GOT3 (cell line): ENCODE results near the gene C2orf76.
A peak's percentile ranks its signal among the peaks of the same experiment; 100 is the strongest.
"Not testable (repeated sequence)": the region's sequence is repeated elsewhere in the genome, so short reads cannot be mapped to it uniquely, and the experiment has no call there.

ENCODE experiments used
- DNase-seq: peaks from one replicate; lab custom pipeline; 2025; ENCODE audit warnings: mixed read lengths; lab: John Stamatoyannopoulos, UW

Gene C2orf76

DNA sequence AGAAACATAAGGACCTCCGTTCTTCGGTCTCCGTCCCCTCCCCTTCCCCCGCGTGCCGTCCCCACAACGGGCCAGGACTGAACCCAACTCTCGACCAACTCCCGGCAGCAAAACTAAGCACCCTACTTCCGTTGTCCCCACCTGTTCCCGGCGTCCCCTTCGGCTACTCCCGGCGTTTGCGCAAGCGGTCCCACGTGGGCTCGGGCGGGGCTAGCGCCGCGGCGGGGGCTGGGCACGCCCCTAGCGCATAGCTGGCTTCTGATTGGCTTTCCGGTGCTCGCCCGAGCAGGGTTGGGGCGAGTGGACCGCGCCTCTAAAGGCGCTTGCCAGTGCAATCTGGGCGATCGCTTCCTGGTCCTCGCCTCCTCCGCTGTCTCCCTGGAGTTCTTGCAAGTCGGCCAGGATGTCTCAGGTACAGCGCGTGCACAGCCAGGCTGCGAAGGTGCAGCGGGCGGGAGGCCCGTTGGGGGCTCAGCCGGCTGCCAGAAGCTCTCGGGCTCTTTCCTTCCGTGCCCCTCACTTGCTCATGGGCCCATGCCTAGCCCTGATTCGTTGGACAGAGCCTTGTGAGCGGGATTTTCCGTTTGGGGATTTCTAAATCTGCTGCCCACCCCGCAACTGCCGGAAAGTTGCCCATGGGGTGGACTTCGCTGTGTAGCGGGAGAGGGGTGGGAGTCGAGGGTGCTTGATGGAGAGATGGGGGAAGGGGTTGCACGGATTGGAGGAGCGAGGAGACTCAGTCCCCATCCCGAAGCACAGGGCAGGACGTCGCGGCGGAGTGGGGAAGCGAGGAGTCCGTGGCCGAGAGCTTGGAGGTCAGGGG is at the start of gene C2orf76, which contains the start of gene DBI:
Gene C2orf76 (minus strand): TSS at position 186 of the 823 bp plus-strand sequence. CDS start 26,875 bp downstream, outside the sequence.
Gene DBI (plus strand): TSS at position 329 of the 823 bp plus-strand sequence. CDS start 75 bp downstream, at position 404.
- peak; percentile 83 for DNase-seq

DNA sequence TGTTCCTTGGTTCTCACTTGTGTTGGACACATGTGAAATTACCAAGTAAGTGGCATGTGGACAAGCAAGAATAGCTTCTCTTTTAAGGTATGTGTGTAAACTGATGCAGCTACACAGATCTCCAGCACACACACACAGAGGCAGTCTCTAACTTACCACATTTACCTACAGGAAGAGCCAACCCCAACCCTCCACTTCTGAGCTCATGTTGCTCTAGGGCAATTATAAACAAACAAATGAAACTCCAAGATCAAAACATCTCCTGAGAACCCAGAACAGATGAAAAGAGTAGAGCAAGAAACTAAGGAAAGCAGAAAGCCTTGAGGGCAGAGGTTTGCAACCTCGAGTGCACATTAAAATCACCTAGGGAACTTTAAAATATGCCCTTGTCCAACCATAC is 49.0 kb upstream of the C2orf76 start:
- DNase-seq: no peak

DNA sequence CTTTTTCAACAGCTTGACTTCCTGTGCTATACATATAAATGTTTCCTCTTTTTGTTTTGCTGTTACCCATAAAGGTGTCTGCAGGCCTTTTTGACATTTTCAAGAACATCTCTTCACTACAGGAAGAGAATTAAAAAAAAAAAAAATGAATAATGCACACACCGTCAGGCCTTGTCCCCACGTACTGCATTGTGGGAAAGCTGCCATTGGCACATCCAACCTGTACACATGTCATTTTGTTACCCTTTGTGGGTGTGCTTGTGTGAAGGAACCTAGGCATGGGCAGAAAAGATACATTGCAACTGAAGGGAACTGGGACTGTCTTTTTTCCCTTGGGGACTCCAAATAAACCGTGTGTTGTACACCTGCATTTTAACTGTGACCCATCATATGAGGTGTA is 48.3 kb upstream of the C2orf76 start:
- DNase-seq: no peak

DNA sequence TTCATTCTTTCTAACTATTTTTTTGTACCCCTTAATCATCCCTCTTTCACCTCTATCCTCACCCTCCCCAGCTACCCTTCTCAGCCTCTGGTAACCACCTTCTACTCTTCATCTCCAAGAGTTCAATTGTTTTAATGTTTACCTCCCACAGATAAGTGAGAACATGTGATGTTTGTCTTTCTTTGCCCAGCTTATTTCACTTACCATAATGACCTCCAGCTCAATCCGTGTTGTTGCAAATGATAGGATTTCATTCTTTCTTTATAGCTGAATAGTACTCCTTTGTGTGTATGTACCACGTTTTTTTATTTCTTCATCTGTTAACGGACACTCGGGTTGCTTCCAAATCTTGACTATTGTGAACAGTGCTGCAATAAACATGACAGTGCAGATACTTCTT is 42.9 kb upstream of the C2orf76 start:
- DNase-seq: no peak

DNA sequence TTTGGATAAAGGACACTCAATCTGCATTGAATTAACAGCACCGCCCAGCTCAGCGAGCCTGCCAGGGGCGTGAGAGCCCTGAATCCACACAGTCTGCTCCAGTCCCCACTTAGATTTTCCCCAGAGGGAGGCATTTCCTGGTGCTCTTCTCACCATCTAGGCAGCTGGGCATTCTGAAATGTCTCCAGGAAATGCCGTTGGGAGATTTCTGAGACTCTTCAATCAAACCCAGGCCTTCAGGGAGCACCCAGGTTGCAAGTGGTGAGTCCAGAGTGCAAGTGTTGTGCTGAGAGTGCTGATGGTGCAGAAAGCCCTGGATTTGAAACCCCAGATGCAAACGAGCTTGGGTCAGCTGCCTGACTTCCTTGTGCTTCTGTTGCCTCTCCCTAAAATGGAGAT is 41.6 kb upstream of the C2orf76 start:
- DNase-seq: no peak

DNA sequence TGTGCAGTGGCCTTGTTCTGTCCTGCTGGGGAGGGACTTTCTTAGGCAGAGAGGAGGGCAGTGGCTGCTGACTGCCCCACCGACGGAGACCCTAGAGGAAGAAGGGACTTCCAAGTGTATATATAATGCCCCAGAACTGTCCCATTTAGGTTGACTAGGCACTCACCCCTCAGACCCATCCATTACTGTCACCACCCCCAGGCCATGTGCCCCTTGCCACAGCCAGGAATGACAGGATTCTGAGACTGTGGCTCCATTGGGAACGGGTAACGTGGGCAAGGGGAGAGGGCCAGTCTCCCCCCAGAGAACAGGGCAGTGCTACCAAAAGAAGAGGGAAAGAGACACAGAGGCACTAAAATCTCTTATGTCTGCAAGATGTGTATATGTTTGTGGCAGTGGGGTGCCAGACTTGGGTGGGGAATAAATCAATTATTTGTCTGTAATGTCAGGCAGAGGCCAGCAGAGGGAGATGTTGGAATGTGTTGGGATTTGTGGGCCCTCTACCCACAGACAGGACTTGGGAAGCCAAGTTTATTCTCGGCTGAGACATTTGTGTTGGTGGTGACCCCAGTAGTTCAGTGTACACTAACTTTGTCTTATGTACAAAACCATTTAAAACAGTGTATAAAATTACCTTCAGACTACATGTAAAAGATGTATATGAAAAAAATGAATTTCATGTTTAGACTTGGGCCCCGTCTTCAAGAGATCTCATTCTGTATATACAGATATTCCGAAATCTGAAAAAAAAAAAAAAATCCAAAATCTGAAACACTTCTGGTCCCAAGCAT is 41.0 kb upstream of the C2orf76 start:
- DNase-seq: peak; percentile 8

DNA sequence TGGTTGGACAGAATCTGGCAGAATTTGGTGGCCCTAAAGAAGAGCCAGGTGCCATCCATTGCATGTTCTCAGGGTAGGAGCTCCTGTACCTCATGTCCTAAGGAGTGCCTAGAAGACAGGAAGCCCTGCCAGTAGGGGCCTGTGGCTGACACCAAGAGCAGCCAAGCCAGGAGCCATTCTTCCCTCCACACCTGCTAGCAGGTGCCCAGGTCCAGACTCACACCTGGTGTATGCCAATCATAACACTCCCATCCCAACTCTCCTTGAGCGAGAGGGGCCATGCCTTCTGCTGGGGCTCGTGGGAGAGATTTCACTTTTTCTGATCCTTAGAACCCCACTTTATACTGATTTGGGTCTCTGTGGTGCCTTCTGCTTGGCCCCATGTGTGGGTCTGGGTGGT is 38.5 kb upstream of the C2orf76 start:
- DNase-seq: no peak

DNA sequence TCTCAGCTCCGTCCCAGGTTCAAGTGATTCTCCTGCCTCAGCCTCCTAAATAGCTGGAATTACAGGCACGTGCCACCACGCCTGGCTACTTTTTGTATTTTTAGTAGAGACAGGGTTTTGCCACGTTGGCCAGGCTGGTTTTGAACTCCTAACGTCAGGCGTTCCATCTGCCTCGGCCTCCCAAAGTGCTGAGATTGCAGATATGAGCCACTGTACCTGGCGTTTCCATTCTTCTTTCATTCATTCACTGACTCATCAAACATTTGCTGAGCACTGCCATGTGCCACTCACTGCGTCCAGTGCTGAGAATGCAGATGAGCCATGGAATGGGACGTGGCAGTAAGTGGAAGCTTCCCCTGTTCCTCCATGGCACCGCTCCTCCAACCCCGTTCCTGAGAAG is 37.0 kb upstream of the C2orf76 start:
- not testable (repeated sequence) for DNase-seq

DNA sequence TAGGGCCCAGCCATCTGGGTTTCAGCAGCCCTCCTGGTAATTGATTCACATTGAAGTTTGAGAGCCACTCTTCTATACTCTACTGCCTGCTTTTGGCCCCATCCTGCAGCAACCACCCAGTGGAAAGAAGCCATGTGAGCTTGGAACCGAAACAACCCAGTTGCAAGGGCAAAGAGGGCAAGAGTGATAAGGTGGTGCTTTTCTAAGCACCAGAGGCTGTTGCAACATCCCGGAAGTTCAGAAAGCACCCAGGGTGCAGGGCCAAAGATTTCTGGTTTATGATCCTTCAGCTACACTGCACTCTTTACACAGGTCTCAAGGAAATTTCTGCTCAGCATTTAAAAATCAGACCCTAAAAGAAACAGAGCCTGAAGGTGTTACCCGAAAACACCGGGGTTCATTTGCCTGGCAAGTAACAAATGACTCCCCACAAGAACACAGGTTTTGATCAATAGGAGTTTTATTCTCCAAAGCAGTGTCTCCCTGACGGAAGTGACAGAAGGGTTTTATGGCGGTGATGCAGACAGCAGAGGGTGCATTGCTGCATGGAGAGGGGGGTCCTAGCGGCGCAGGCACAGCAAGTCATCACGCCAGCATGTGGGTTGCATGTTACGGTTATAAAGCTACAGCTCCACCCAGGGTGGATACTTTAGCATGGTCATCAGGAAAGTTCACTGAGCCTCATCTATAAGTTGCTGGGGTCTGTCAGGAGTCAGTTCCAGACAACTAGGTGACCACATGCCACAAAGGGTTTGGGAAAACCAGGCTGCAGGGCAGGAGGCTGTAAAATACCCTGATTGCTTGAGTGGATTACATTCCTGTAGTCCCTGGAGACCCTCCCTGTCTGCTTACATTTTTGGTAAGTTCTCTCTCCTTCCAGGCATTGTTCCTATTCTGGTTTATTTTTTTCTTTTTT is 36.3 kb upstream of the C2orf76 start:
- DNase-seq: no peak

DNA sequence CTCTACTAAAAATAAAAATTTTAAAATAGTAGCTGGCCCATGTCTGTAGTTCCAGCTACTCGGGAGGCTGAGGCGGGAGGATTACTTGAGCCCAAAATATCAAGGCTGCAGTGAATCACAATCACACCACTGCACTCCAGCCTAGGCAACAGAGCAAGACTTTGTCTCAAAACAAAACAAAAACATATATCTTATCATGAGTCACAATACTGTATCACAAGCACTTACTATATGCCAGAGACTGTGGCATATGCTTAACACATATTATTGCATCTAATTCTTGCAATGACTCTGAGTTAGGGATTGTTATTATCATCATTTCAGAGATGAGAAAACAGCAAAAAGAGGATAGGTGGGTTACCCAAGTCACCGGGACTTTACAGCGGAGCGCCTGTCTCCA is 35.5 kb upstream of the C2orf76 start:
- no peak for DNase-seq

DNA sequence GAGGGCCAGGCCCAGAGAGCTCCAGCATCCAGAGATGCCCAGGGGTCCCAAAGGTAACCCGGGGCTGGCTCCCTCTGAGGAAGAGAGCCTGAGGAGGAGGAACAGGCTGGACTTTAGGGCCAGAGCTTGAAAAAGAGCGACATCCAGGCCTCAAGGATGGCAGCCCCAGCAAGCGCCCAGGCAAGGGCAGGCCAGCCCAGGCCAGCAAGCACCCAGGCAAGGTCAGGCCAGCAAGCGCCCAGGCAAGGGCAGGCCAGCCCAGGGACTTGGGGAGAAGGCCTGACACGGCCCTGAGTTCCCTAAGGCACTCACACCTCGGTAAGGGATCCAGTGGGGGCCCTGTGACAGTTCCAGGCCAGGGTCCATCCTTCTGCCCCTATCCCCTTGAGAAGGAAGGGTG is 30.6 kb upstream of the C2orf76 start:
- DNase-seq: no peak

DNA sequence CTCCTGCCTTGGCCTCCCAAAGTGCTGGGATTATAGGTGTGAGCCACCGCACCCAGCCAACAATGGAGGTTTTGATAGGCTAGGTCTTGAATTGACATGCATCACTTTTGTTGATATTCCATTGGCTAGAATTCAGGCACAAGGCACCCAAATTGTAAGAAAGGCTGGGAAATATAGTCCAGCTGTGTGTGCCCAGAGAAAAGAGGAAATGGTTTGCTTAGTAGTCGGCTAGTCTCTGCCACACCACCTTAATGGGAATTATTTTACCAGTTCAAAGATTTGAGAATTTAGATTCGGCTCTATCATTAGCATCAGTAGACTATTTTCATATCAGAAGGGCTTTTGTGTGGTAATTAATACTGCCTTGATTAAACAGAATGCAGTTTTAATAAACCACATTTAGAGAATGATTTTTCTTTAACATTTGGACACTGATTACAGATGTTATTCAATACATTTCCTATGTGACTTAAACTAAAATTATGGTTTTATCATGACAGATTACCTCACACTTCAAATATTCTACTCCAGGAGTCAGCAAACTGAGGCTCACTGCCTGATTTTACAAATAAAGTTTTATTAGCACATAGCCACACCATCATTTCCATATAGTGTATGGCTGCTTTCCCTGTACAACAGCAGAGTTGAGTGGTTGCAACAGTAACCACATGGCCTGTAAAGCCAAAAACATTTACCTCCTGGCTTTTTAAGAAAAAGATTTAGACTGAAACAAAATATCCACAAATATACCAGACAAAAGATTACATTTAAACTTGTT is 27.5 kb upstream of the C2orf76 start:
- no peak for DNase-seq

DNA sequence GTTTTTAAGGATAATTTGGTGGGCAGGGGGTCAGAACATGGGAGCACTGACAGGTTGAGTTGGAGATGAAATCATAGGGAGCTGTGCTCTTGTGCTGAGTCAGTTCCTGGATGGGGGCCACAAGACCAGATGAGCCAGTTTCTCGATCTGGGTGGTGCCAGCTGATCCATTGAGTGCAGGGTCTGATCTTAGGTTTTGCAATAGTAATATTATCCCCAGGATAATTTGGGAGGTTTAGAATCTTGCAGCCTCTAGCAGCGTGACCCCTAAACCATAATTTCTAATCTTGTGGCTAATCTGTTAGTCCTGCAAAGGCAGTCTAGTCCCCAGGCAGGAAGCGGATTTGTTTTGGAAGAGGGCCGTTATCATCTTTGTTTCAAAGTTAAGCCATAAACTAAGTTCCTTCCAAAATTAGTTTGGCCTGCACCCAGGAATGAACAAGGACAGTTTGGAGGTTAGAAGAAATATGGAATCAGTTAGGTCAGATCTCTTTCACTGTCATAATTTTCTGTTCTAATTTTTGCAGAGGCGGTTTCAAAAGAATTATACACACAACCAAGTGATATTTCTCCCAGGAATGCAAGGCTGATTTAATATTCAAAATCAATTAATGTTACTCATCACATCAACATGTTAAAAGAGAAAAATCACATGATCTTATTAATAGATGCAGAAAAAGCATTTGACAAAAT is 23.1 kb upstream of the C2orf76 start:
- no peak for DNase-seq

DNA sequence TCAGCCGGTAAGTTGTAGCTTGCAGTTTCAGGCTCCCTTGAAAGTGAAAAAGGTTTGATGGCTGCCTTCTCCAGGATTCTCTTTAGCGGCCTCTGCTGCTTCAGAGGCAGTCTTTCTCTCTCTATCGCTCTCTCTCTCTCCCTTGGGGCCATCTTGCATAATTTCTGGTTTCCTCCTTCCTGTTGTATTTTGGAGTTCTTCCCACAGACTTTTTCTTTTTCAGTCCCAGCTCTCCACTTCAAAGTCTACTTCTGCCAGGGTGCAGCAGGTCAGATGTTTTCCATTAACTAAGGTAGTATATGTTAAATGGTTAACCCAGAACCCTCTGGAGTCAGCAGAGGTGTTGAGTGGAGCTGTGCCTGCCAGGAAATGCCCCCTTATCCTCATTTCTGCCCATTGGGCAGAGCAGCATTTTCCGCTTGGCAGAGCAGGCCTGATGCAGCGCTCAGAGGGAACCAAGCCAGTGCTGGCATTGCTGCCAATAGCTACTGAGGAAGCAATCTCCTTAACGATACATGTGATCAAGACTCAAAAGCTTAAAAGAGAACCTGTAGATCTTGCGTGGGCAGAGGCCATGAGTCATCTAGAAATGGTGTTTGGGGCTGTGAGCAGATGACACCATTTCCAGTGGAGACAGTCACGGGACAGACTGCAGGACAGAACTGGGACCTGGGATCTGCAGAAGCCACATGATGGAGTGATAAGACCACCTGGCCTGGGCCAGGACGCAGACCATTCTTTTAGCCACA is 20.9 kb upstream of the C2orf76 start:
- peak; percentile 40 for DNase-seq

DNA sequence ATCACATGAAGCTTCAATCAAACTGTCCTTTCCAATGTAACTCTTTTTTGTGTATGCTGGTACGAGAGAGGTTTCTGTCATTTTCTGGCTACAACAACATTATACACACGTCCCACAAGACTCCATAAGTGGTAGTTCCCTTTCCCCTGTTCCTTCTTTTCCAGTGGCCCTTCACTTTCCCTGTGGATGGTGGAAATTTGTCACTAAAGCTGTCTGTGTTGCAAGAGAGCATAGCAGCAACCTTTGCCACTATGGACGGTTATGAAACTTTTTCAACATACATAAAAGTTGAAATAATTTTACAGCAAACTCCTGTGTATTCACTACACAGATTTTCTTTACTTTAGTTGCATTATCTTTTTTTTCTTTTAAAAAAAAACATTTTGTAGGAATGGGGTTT is 18.8 kb upstream of the C2orf76 start:
- DNase-seq: no peak

DNA sequence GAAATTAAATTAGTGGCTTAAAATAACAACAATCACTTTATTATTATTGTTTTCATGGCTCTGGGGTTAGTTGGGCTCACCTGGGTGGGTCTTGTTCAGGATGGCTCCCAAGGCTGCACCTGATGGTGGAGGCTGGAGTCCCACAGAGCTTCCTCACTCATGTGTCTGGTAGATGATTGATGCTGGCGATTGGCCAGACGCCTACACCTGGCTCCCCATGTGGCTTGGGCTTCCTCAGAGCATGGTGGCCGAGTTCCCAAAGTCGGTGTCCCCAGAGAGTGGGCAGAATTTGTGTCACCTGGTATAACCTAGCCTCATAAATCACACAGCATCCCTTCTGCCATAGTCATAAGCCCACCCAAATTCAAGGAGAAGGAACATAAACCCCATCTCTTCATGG is 18.3 kb upstream of the C2orf76 start:
- DNase-seq: no peak

DNA sequence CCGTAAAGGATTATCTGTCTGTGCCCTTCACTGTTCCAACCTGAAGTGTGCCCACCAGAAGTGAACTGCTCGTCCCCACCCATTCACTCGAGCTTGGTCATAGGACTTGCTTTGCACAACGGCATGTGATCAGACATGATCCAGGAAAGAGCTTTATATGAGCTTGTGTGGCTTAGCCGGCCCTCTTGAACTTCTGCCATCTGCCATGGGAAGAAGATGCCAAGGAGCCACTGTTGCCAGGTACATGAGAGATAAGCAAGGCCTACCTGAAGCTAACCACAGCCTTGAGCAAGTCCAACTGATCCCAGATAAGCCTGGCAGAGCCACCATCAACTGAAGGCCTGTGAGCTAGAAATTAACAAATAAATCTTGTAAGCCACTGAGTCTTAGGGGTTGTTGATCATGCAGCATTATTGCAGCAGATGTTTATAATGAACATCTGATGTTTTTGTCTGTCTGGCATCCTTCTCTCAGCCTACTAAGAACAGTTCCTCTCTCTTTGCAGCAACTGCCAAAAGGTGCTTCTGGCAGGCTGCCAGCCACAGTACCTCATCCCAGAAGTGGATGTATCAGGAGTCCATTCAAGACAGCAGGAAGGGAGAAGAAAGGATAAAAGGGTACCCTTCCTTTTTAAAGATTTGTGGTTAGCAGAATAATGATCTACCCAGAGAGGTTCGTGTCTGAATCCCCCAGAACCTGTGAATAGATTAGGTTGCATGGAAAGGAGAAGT is 16.9 kb upstream of the C2orf76 start:
- DNase-seq: no peak

DNA sequence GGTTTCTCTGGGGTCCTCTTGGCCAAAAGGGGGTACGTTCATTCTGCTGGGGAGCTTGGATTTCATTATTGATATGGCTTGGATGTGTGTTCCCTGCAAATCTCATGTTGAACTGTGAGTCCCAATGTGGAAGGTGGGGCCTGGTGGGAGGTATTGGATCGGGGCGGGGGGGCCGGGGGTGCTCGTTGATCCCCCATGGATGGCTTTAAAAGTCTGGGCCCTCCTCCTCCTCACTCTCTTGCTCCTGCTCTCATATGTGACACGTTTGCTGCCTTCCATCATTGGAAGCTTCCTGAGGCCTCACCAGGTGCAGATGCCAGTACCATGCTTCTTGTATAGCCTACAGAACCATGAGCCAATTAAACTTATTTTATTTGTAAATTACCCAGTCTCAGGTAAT is 11.9 kb upstream of the C2orf76 start:
- DNase-seq: no peak

DNA sequence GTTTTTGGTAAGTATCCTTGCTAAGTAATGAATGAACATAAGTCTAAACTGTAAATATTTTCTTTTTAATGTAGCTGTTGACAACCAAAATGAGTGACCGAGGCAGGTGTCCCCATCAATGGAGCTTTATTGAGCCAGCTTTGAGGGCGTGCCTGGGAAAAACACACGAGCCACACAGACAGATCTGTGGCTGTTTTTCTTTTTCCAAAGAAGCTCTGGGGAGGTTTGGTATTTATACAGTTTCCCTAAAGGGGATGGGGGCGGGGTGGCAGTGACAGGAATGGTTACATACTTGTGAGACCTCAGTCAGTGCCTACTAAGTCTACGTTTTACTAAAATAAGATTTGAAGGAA is 11.3 kb upstream of the C2orf76 start:
- no peak for DNase-seq
